Osteocyte (in vitro differentiated cells): ENCODE results near the gene NHSL2. TPM values are rescaled to one million over a fixed set of nuclear protein-coding genes. Genes with fewer than 3 reads are reported as not detected.
A peak's percentile ranks its signal among the peaks of the same experiment; 100 is the strongest.

Experiments
- DNase-seq: peaks from one replicate; pipeline ENCODE4 v3.0.0; 2021; ENCODE audit warnings: mixed read lengths; ENCODE audit not compliant: unreplicated experiment; ENCODE audit errors: extremely low spot score
- H3K27ac Mint-ChIP-seq: one replicate; pipeline ENCODE4 v1.8.0; 2021; ENCODE audit warnings: mild to moderate bottlenecking, mixed read lengths; ENCODE audit not compliant: unreplicated experiment
- H3K27me3 Mint-ChIP-seq: one replicate; pipeline ENCODE4 v1.8.0; 2021; ENCODE audit warnings: mixed read lengths; ENCODE audit not compliant: unreplicated experiment
- H3K36me3 Mint-ChIP-seq: one replicate; pipeline ENCODE4 v1.8.0; 2021; ENCODE audit warnings: mixed read lengths; ENCODE audit not compliant: unreplicated experiment
- H3K4me1 Mint-ChIP-seq: one replicate; pipeline ENCODE4 v1.8.0; 2021; ENCODE audit warnings: mixed read lengths; ENCODE audit not compliant: unreplicated experiment
- H3K4me3 Mint-ChIP-seq: one replicate; pipeline ENCODE4 v1.8.0; 2021; ENCODE audit warnings: mild to moderate bottlenecking, moderate library complexity, mixed read lengths; ENCODE audit not compliant: unreplicated experiment
- H3K9me3 Mint-ChIP-seq: one replicate; pipeline ENCODE4 v1.8.0; 2021; ENCODE audit warnings: mixed read lengths; ENCODE audit not compliant: unreplicated experiment
- total RNA-seq: library from RNA; stranded (reverse); gene quantifications from 2 replicates; pipeline ENCODE4 v1.2.1, GENCODE V29; 2021
- TF ChIP-seq, protein P1 (sequence below): fragments of 200-600 bp; sonication (generic); IDR thresholded peaks from 2 replicates; pipeline ENCODE4 v1.5.0; 2021; ENCODE audit warnings: antibody characterized with exemption, mild to moderate bottlenecking, moderate library complexity

NHSL2 gene
- total RNA-seq, 1 donor from 2014 or later, result 7.3 TPM

DNA sequence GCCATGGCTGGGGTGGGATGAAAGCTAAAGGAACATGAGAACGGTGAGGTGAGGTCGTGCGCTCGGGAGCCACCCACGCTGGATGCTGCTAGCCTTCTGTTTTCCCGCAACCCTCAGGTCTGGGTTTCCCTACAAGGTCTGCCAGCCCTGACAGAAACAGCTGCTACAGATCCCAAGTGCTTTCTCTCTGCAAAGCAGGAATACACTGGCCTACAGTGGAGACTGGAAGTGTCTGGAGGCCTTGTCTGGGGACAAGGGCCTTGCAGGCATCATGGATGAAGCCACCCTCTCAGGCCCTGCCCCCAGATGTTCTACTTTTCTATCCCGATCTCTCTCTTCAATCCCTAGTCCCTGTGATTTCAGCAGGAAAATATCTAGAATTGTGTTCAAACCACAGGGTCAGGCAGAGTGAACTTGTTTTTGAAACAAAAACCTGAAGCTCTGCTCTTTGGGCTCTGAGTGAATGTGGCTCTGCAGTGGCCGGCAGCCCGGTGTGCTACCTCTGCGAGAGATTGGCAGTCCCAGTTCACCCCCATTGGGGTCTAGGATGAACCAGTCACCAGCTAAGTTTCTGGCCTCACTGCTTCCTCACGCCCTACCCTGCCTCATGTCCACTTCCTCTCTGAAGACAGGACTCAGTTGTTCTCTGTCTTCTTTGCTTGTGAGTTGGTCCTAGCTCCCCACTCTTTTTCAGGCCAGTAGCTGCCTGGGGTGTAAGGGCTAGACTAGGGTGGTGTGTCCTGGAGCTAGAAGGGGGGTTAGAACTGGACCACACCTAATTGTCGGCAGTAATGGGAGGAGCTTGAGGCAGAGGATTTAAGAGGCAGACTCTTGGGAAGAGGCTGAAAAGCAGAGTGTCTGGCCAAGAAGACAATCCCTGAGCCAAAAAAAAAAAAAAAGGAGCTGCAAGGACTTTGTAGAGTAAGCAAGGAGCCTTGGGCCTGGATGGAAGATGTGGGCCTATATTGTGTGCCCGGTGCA lies 131.5 kb downstream of the NHSL2 start:
- peaks cover 2% of the 10 kb centered on the region for H3K36me3 Mint-ChIP-seq
- DNase-seq, result no peak
- H3K9me3 Mint-ChIP-seq, result no peaks in the 10 kb centered on the region
- TF ChIP-seq, protein P1, sequence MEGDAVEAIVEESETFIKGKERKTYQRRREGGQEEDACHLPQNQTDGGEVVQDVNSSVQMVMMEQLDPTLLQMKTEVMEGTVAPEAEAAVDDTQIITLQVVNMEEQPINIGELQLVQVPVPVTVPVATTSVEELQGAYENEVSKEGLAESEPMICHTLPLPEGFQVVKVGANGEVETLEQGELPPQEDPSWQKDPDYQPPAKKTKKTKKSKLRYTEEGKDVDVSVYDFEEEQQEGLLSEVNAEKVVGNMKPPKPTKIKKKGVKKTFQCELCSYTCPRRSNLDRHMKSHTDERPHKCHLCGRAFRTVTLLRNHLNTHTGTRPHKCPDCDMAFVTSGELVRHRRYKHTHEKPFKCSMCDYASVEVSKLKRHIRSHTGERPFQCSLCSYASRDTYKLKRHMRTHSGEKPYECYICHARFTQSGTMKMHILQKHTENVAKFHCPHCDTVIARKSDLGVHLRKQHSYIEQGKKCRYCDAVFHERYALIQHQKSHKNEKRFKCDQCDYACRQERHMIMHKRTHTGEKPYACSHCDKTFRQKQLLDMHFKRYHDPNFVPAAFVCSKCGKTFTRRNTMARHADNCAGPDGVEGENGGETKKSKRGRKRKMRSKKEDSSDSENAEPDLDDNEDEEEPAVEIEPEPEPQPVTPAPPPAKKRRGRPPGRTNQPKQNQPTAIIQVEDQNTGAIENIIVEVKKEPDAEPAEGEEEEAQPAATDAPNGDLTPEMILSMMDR, result no peak
- no peaks in the 10 kb centered on the region for H3K27me3 Mint-ChIP-seq
- H3K4me3 Mint-ChIP-seq, result no peak overlapping the region
- H3K4me1 Mint-ChIP-seq, result peaks cover 20% of the 10 kb centered on the region
- peak overlapping the region; percentile 81 for H3K27ac Mint-ChIP-seq

DNA sequence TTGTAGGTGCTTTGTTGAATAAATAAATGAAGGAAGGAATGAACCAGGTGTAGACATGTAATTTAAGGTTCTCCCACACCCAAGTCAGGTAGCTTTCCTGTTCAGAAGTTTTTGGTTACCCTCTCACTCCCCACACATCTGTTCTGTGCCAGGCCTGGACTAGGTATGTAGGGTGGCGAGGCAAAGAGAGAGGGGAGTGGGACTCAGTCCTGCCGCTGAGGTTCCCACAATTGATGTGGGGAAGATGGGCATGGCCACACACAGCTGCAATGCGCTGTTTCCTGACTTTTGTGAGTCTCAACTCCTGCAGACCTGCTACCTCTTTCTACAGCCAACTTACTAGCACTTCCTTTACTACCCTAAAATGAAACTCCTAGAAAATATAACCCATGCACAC lies 132.2 kb downstream of the NHSL2 start:
- Mint-ChIP-seq H3K4me3 (no peak overlapping the region), H3K36me3 (peaks cover 2% of the 10 kb centered on the region), H3K27ac (no peak overlapping the region), H3K27me3 (no peaks in the 10 kb centered on the region), H3K4me1 (peaks cover 20% of the 10 kb centered on the region), H3K9me3 (no peaks in the 10 kb centered on the region)
- DNase-seq, result no peak
- TF ChIP-seq, protein P1, result no peak

DNA sequence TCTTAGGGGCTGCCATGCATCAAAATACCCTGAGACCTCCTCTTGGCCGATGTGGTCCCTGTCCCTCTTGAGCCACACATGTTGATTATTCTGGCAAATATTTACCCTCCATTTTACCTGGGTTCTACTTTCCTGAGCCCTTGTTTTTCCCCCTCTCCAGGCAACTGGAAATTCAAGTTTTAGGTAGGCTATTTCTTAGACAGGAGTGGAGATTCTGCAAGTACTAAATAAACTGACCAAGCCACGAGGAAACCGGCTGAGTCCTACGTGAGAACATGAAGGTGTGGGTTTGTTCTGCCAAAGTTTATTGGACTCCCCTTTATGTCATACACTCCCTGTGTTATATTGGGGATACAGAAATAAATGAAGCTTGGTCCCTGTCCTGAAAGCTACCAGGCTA lies 133.0 kb downstream of the NHSL2 start:
- no peaks in the 10 kb centered on the region for H3K27me3 Mint-ChIP-seq
- H3K4me3 Mint-ChIP-seq, result no peak overlapping the region
- peaks cover 20% of the 10 kb centered on the region for H3K4me1 Mint-ChIP-seq
- no peak for DNase-seq
- no peaks in the 10 kb centered on the region for H3K9me3 Mint-ChIP-seq
- peaks cover 2% of the 10 kb centered on the region for H3K36me3 Mint-ChIP-seq
- TF ChIP-seq, protein P1, result no peak
- no peak overlapping the region for H3K27ac Mint-ChIP-seq

DNA sequence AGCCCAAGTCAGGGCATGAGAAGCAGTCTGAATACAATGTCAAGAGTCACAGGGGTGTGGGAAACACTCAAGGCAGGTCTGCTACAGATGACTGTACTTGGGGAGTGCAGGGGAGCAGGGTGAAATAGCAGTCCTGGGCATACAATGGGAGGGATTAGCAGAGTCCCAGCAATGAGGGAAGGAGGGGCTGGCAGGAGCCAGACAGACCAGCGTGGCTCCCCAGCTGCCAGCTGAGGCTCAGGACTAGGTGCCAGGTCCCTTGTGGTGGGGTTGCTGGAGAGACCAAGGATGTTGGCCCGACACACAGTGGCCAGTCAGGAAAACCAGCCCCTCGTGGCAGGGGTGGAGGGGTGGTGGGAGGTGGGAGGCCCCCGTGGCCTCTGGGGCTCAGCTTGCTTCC lies 134.5 kb downstream of the NHSL2 start:
- H3K4me1 Mint-ChIP-seq, result peaks cover 26% of the 10 kb centered on the region
- no peaks in the 10 kb centered on the region for H3K9me3 Mint-ChIP-seq
- no peak overlapping the region for H3K27ac Mint-ChIP-seq
- no peak overlapping the region for H3K4me3 Mint-ChIP-seq
- TF ChIP-seq, protein P1, result no peak
- H3K27me3 Mint-ChIP-seq, result no peaks in the 10 kb centered on the region
- DNase-seq, result no peak
- H3K36me3 Mint-ChIP-seq, result peaks cover 2% of the 10 kb centered on the region

DNA sequence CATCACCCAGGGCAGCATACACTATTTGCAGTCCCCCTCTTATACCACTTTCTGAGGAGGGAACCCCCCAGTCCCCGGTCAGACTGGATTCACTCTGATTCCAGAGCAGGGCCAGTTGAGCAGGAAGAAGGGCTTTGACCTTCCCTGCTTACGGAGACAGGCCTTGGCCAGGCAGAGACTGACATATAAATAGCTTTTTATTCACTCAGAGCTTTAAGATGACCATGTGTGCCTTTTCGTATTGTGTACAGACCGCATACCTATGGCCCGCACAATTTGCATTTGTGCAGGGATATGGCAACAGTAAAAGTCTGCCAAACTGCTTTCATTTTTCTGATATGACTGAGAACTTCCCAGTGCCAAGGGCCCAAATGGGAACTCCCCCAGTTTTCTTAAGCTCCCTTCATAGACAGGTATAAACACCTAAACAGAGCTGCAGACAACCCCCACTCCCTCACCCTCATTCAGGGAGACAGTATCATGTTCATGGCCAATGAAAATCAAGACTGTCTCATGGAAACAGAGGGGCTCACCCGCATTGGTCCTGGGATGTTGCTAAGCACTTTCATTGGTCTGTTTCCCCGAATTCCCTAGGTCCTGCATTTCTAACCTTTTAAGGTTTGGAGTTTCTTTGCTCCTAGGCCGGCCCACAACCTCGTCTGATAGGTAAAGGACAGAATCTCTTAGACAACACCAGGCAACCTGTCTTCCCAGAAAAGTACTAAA lies 135.1 kb downstream of the NHSL2 start:
- Mint-ChIP-seq H3K27ac (no peak overlapping the region), H3K4me1 (peaks cover 25% of the 10 kb centered on the region), H3K9me3 (no peaks in the 10 kb centered on the region), H3K4me3 (no peak overlapping the region), H3K27me3 (no peaks in the 10 kb centered on the region), H3K36me3 (peaks cover 2% of the 10 kb centered on the region)
- TF ChIP-seq, protein P1, result no peak
- DNase-seq, result no peak
